IPS-18c (cell line): Measurements from ENCODE around the gene ANKRD18A.

Source experiments
- H3K4me3 ChIP-seq: 2 replicates; pipeline ENCODE4 v1.7.0; 2013; ENCODE audit warnings: low read depth, mild to moderate bottlenecking, low read length, moderate library complexity; ENCODE audit not compliant: insufficient read depth
- H3K9me3 ChIP-seq: one replicate; pipeline ENCODE4 v1.6.1; 2013; ENCODE audit warnings: mild to moderate bottlenecking, low read length, moderate library complexity; ENCODE audit not compliant: control insufficient read depth, insufficient read depth

ANKRD18A gene

DNA sequence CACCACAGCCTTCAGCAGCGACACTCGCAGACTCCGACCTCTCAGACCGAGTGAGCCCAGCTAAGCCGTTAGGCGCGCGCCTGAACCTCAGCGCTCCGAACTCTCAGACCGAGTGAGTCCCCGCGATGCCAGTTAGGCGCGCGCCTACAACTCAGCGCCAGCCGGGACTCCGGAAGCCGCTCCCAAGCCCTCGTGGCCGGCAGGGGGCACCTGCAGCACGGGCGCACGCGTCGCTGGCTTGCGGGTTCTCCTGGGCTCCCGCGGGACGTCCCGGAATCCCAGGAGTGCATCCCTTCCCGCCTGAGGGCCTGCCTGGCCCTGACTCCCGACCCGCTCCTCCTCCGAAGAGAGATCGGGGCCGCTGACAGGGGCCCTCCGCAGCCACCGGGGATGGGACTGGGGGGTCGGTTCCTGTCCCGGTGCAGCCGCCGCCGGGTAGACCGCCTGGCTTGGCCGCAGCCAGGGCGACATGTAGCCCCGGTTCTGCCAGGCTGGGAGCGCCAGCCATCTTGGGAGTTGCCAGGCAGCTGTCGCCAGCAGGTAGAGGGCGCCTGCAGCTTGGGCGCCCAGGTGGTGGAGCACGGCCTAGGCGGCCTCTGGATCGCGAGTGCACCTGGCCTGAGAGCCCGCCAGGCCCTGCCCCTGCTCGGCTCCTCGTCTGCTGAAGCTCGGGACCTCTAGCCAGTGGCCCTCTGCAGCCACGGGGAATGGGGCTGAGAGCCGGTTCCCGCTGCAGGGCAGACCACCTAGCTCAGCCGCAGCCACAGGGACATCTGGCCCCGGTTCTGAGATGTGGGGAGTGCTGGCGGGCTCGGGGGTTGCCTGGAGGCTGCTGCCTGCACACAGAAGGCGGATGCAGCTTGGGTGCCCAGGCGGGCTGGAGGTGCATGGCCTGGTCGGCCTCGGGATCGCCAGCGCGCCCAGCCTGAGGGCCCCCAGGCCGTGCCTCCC is at the start of gene ANKRD18A:
ANKRD18A (minus strand) TSS at position 114 of the 951 bp plus-strand sequence. CDS start 311 bp downstream, outside the sequence.
- H3K9me3 ChIP-seq: no peaks in the 10 kb centered on the region
- peak within 1 kb of the TSS; percentile 78 for H3K4me3 ChIP-seq

DNA sequence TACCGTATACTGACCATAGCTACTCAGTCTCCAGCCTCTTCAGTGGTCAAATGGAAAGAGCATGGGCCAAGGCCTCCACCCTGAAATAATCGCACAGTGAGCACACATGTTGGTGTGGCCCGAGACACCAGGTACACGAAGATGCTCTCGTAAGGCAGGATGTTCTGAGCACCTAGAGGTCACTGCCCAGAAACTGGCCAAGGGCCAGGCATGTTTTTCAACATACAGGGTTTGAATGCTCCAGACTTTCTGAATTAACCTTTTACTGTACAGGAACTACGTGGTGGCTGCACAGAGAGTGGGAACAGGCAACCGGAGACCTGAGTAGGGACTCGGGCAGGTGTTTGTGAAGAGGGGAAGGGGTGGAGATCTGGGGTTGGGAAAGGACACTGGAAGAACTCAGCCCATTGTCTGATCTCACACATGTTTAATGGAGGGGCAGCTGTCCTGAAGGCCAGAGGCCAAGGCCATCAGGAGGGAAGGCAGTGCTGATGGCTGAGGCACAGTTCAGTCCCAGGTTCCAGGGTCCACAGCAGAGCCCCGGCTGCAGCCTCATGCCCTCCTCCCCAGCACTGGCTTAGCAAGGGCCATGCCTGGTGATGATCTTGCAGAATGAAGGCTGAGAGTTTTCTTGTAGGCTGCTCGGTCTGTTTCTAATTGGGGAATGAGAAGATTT is 48.5 kb upstream of the ANKRD18A start:
- Histone ChIP-seq H3K4me3 (no peak overlapping the region), H3K9me3 (no peaks in the 10 kb centered on the region)

DNA sequence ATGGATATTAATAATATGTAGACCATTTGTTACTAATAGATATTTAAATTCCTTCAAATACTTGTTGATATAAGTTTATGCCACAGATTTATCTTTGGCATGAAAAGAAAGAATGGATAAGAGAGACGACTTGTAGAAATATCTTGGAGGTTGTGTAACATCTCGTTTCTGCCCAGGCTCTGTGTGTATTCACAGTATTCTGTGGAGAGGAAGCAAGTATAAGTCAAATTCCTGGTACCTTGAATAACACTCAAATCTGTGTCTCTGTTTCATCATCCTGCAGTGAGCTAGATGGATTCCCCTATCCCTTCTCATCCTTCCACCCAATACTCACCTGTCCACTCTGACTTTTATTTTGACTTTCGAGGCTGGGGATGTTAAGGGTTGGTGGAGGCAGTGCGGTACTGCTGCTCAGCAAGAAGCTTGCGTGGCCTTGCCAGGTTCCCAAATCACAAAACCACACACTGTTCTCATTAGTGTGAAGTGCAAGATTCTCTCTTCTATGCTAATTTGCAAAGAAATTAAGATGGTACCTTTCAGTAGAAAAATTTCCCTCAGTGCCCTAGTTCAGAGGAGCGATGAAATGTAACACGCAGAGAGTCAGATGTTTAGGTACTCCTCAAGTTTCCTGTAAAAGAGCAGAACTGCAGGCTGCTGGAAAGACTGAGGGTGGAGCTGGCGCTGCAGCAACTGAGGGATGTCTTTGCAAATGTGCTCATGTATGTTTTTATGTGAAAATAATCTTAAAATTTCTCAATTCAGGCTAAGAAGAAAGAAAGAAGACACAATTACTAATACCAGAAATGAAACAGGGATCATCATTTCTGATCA is 42.6 kb upstream of the ANKRD18A start:
- Histone ChIP-seq H3K4me3 (no peak overlapping the region), H3K9me3 (no peaks in the 10 kb centered on the region)

DNA sequence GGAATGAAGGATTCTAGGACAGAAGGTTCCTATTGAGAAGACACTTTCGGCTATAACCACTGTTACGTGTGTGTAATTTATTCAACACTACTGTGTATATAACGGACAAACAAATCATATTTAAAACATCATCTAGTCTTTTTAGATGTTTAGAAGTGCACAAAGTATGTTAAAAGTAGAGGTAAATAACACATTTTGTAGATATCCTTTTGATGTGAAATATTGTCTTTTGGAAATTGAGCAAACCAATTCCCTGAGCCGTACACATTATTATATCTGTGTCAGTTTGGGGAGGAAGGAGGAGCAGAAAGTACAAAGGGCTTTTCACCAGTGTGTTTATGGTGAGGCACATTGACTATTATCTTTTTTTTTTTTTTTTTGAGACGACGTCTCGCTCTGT is 39.1 kb upstream of the ANKRD18A start:
- H3K4me3 ChIP-seq: no peak overlapping the region

DNA sequence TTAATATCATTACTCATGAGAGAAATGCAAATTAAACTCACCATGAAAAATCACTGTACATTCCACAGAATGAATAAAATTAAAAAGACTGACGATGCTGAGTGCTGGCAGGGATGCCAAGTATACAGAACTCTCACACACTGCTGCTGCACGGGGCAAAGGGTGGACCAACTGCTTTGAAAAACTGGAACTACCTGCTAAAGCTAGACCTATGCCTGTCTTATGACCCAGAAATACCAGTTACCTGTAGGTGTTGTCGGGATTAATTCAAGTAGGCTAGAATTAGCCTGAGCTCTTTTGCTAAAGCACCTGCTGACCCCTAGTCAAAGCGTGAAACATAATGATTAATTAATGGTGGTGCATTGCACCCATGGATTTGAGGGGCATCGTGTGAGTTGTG is 36.5 kb upstream of the ANKRD18A start:
- no peaks in the 10 kb centered on the region for H3K9me3 ChIP-seq
- no peak overlapping the region for H3K4me3 ChIP-seq

More for the DNA sequence above, 39.1 kb upstream of the ANKRD18A start:
- H3K9me3 ChIP-seq: no peaks in the 10 kb centered on the region

DNA sequence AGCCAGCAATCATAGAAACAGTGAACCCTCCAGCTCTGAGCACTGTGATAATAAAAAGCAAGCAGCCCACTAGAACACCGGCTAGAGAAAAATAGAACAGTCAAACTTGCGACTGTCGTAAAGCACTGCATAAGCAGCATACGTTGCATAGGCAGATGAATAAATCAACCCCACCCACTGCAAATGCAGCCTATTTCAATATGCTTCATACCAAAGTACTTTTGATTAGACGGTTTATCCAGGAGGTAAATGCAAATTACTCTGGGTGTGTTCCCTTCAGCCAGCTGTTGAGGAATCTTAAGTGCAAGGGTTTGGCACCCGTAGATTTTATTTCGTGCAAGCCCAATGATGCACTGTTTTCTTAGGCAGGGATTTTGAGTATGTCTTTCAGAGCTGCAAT is 32.1 kb upstream of the ANKRD18A start:
- H3K9me3 ChIP-seq: no peaks in the 10 kb centered on the region
- no peak overlapping the region for H3K4me3 ChIP-seq

DNA sequence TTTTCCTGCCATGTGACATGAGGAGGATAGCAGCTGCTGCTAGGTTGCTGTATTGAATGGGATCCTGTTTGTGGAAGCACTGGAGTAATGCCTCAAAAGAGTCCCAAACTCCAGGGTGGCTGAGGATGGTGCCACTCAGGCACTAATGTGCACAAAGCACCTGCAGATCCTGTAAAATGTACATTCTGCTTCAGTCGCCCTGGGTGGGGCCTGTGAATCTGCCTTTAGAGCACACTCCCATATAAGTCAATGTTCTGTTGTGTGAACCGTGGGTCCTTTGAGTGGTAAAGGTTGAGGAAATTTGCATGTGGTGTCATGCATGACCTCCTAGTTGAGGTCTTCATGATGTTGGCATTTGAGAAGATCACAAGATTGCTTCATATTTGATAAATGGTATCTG is 31.6 kb upstream of the ANKRD18A start:
- Histone ChIP-seq H3K4me3 (no peak overlapping the region), H3K9me3 (no peaks in the 10 kb centered on the region)

DNA sequence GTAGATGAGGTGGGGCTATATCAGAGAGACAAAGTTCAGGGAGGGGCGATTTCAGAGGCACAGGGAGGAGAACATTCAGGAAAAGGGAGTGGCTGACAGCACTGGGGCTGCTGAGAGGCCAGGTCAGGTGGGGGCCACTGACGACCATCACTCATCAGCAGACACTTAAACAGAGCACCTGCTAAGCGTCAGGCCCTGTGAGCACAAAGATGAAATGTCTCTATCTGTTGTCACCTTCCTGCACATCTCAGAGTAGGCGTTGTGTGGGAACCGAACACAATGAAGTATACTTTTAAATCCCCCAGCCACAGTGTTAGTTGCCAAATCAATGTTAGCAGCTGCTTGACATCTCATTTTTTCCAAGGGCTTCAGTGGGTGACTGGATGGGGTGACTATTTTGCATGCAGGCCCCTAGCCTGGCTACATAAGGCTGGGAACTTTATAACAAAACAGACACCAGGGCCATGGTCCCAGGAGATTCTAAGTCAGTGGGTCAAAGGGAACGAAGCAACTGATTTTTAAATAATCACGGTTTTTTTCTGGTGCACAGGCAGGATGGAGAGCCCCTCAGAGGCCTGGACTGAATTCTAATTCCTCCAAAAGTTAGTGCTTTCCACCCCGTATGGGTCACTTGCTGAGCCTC is 31.1 kb upstream of the ANKRD18A start:
- H3K4me3 ChIP-seq: no peak overlapping the region
- no peaks in the 10 kb centered on the region for H3K9me3 ChIP-seq

DNA sequence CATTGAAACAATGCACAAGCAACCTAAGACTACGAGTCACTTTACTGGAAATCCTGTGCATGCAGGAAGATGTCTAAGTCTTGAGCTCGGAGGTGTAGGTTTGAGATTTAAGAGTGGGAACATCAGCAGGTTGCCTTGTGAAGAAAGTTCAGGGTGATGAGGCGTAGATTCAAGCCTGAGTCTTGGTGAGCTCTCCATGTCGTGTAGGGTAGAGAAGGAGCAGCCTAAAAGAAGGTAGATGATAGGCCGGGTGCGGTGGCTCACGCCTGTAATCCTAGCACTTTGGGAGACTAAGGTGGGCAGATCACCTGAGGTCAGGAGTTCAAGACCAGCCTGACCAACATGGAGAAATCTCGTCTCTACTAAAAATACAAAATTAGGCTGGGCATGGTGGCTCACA is 30.2 kb upstream of the ANKRD18A start:
- Histone ChIP-seq H3K9me3 (no peaks in the 10 kb centered on the region), H3K4me3 (no peak overlapping the region)

DNA sequence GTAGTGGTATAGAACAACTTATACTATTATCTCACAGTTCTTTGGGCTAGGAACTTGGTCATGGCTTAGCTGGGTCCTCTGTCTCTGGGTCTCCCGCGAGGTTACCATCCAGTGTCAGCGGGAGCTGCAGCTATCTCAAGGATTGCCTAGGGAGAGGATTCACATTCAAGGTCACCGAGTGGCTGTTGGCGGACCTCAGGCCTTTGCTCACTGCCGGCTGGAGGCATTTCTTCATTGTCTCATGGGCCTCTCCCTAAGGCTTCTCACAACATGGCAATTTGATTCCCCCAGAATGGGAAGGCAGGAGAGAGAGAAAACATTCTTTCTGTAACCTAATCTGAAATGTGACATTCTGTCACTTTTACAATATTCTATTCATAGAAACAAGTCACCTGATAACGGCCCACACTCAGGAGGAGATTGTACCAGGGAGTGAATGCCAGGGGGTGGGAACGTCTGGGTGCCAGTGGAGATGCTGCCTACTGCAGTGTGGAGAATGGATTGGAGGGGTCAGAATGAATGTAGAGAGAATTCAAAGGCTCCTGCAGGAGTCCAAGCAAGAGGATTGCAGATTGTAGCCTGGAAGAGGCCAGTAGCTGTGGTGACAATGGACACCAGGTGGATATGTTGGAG is 29.5 kb upstream of the ANKRD18A start:
- H3K4me3 ChIP-seq: no peak overlapping the region
- no peaks in the 10 kb centered on the region for H3K9me3 ChIP-seq

DNA sequence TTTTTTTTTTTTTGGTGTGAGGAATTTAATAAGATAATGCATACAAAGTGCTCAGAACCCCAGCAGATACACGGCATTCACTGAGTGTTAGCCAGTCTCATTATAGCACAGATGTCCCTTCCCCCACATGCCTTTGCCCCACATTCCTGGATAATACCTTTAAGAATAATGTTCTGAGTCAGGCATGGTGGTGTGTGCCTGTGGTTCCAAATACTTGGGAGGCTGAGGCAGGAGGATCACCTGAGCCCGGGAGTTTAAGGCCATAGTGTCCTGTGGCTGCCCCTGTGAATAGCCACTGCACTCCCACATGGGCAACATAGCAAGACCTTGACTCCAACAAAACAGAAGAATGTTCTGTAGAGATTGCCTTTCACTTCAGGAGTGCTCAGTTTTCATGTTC is 24.2 kb upstream of the ANKRD18A start:
- Histone ChIP-seq H3K9me3 (no peaks in the 10 kb centered on the region), H3K4me3 (no peak overlapping the region)

DNA sequence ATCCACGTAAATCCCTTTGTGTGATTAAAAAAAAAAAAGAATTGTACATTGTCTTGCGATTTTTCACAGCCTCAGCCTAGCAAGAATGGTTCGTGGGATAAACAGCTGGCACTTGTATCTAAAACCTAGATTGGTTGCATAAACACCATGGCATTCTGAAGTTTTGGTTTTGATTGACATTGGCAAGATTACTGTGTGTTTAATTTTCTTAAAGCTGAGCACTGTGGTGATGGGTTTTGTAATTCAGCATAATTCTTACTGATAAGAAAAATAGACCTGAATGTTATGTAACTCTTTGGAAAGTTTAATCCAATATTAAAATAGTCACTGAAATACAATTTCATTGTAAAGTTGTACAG is 23.4 kb upstream of the ANKRD18A start:
- H3K4me3 ChIP-seq: no peak overlapping the region
- H3K9me3 ChIP-seq: no peaks in the 10 kb centered on the region

DNA sequence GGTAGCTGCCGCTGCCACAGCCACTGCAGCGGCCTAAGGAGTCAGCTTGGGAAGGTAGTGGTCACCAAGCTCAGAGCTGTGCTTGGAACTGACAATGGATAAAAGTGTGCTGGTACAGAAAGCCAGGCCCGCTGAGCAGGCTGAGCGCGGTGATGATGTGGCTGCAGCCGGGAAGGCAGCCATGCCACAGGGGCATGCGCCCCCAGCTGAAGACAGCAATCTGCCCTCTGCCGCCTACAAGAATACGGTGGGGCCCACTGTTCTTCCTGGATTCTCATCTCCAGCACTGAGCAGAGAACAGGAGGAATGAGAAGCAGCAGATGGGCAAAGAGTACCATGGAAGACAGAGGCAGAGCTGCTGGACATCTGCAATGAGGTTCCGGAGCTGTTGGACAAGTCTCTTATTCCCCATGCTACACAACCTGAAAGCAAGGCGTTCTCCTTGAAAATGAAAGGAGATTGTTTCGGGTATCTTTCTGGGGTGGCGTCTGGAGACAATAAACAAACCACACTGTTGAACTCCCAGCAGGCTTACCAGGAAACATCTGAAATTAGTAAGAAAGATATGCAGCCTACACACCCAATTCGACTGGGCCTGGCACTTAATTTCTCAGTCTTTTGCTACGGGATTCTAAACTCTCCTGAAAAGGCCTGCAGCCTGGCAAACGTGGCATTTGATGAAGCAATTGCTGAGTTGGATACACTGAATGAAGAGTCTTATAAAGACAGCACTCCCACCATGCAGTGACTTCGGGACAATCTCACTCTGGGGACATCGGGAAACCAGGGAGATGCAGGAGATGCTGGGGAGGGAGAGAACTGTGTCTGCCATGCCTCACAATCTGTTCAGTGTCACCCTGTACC is 22.8 kb upstream of the ANKRD18A start:
- no peak overlapping the region for H3K4me3 ChIP-seq

DNA sequence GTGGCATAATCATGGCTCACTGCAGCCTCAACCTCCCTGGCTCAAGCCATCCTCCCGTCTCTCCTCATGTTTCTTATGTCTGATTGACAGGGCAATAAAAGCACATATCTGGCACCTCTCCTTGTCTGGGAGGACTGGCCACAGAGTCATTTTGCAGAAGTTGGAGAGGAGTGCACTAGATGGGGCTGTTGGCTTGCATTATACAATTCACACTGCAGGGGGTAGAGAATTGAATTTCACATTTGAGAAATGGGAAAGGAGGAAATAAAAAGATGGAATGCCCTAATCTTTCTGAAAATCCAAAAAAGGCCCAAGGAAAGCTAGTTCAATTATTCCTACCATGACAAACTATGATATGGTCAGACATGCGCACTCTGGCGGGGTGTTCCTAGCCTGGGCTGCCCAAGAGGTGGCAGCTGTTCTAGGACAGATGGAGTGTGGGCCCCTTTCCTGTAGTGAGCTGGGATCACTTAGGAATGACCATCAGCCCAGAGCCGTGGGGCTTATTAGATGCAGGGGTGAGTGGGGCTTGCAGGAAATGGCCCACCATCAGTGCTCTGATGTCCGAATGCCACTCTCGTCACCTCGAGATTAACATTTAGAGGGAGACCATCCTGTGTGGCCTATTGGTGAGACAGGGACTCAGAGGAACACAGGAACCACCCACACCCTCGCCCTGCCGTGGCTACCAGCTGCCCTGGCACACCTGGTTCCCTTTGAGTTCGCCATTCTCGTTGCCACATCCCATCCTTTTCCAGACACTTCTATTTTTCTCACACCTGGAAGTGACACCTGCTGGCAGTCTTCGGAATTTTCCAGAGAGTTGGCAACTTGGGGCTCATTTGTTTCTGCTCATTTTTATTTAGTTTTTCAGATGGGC is 21.8 kb upstream of the ANKRD18A start:
- no peak overlapping the region for H3K4me3 ChIP-seq

More for the DNA sequence above, 22.8 kb upstream of the ANKRD18A start:
- H3K9me3 ChIP-seq: no peaks in the 10 kb centered on the region

DNA sequence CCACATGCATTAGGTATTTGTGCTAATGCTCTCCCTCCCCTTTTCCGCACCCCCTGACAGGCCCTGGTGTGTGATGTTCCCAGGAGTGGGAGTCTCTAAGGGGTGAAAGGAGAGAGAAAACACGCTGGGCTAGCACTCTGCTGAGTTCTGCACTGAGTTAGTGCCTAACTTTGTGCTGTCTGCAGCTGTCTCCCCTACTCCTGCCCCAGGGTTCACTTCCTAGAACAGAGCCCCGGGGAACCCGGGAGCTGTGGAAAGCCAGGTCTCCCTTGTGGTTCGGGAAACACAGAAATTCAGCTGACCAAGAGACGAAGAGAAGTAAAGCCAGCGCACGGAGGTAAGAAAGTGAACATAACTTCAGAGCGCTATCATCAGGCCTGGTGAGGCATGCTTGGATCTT is 20.7 kb upstream of the ANKRD18A start:
- no peaks in the 10 kb centered on the region for H3K9me3 ChIP-seq

More for the DNA sequence above, 21.8 kb upstream of the ANKRD18A start:
- no peaks in the 10 kb centered on the region for H3K9me3 ChIP-seq

More for the DNA sequence above, 20.7 kb upstream of the ANKRD18A start:
- H3K4me3 ChIP-seq: no peak overlapping the region
